ENCODE results near the gene PPIF. TPM values are rescaled to one million over a fixed set of nuclear protein-coding genes. Genes with fewer than 3 reads are reported as not detected.
A peak's percentile ranks its signal among the peaks of the same experiment; 100 is the strongest.

The PPIF gene
- polyA plus RNA-seq, 6 donors from 2014 or later = 9.5 to 16.1 (median 12.7) TPM

GRCh38 chr10:79359816-79360498, 12.7 kb downstream of the PPIF start:
- Mint-ChIP-seq H3K4me1 (peaks cover 13 to 38% (median 18%) of the 10 kb centered on the region in 3 donors), H3K36me3 (peaks cover 0 to 4% of the 10 kb centered on the region in 2 donors), H3K4me3 (no peak overlapping the region), H3K27ac (no peak overlapping the region), H3K9me3 (no peaks in the 10 kb centered on the region), H3K27me3 (peaks cover 0 to 4% (median 0%) of the 10 kb centered on the region in 3 donors)
- peak; percentile 69 to 84 for ATAC-seq (ENCODE audit: low read depth in 2 of 2)
- DNase-seq = no peak

GRCh38 chr10:79360499-79361342, 13.5 kb downstream of the PPIF start:
- DNase-seq (no peak), ATAC-seq (ENCODE audit: low read depth in 2 of 2) (no peak)
- peaks cover 0 to 4% of the 10 kb centered on the region in 2 donors for H3K36me3 Mint-ChIP-seq
- peaks cover 7 to 30% (median 14%) of the 10 kb centered on the region in 3 donors for H3K4me1 Mint-ChIP-seq
- H3K9me3 Mint-ChIP-seq = no peaks in the 10 kb centered on the region
- no peak overlapping the region for H3K27ac Mint-ChIP-seq
- no peak overlapping the region for H3K4me3 Mint-ChIP-seq
- H3K27me3 Mint-ChIP-seq = peaks cover 0 to 4% (median 0%) of the 10 kb centered on the region in 3 donors

- peaks cover 0 to 5% (median 0%) of the 10 kb centered on the region in 3 donors for H3K27me3 Mint-ChIP-seq
- no peaks in the 10 kb centered on the region for H3K9me3 Mint-ChIP-seq
- no peak for ATAC-seq (ENCODE audit: low read depth in 2 of 2)
- DNase-seq = no peak
- no peak overlapping the region for H3K4me3 Mint-ChIP-seq
- H3K4me1 Mint-ChIP-seq = peaks cover 4 to 22% (median 8%) of the 10 kb centered on the region in 3 donors
- peaks cover 0 to 4% of the 10 kb centered on the region in 2 donors for H3K36me3 Mint-ChIP-seq
- peak overlapping the region in 1 of 6 donors; percentile 1 for H3K27ac Mint-ChIP-seq
Observed at GRCh38 chr10:79361726-79362397, 14.6 kb downstream of the PPIF start.

- no peaks in the 10 kb centered on the region for H3K4me1 Mint-ChIP-seq
Observed at GRCh38 chr10:79367426-79368189, 20.3 kb downstream of the PPIF start.

GRCh38 chr10:79372871-79373270, 25.6 kb downstream of the PPIF start:
- peaks cover 0 to 4% of the 10 kb centered on the region in 2 donors for H3K36me3 Mint-ChIP-seq
- DNase-seq (no peak), ATAC-seq (ENCODE audit: low read depth in 2 of 2) (no peak)
- H3K9me3 Mint-ChIP-seq = peaks cover 0 to 19% (median 7%) of the 10 kb centered on the region in 7 donors
- H3K27me3 Mint-ChIP-seq = no peaks in the 10 kb centered on the region
- H3K4me1 Mint-ChIP-seq = peaks cover 4 to 5% (median 4%) of the 10 kb centered on the region in 3 donors
- peak overlapping the region in 1 of 6 donors; percentile 0 for H3K27ac Mint-ChIP-seq
- H3K4me3 Mint-ChIP-seq = no peak overlapping the region

More at GRCh38 chr10:79367426-79368189, 20.3 kb downstream of the PPIF start:
- ATAC-seq (ENCODE audit: low read depth in 2 of 2) (no peak), DNase-seq (no peak)
- Mint-ChIP-seq H3K4me3 (no peak overlapping the region), H3K9me3 (peaks cover 0 to 19% (median 7%) of the 10 kb centered on the region in 7 donors), H3K36me3 (peaks cover 0 to 4% of the 10 kb centered on the region in 2 donors), H3K27me3 (peaks cover 0 to 8% (median 0%) of the 10 kb centered on the region in 3 donors), H3K27ac (no peak overlapping the region)

- H3K4me3 Mint-ChIP-seq = peak overlapping the region in 1 of 8 donors; percentile 64
- peak; percentile 60 for DNase-seq
- ATAC-seq (ENCODE audit: low read depth in 2 of 2) = peak; percentile 41 to 60
- H3K27ac Mint-ChIP-seq = peak overlapping the region in 2 of 6 donors; percentile 14 to 85
- H3K4me1 Mint-ChIP-seq = peaks cover 4 to 5% (median 4%) of the 10 kb centered on the region in 3 donors
- H3K36me3 Mint-ChIP-seq = peaks cover 0 to 4% of the 10 kb centered on the region in 2 donors
- H3K27me3 Mint-ChIP-seq = no peaks in the 10 kb centered on the region
- H3K9me3 Mint-ChIP-seq = peaks cover 0 to 19% (median 7%) of the 10 kb centered on the region in 7 donors
Observed at GRCh38 chr10:79374312-79375191, 27.3 kb downstream of the PPIF start.

GRCh38 chr10:79375321-79376077, 28.2 kb downstream of the PPIF start:
- no peak overlapping the region for H3K27ac Mint-ChIP-seq
- no peak for DNase-seq

GRCh38 chr10:79376078-79376628, 28.9 kb downstream of the PPIF start:
- H3K9me3 Mint-ChIP-seq = peaks cover 0 to 7% (median 5%) of the 10 kb centered on the region in 7 donors
- DNase-seq = no peak
- H3K4me1 Mint-ChIP-seq = peaks cover 4 to 5% (median 4%) of the 10 kb centered on the region in 3 donors
- H3K4me3 Mint-ChIP-seq = no peak overlapping the region
- no peaks in the 10 kb centered on the region for H3K27me3 Mint-ChIP-seq
- no peak for ATAC-seq (ENCODE audit: low read depth in 2 of 2)
- no peaks in the 10 kb centered on the region for H3K36me3 Mint-ChIP-seq
- no peak overlapping the region for H3K27ac Mint-ChIP-seq

More at GRCh38 chr10:79375321-79376077, 28.2 kb downstream of the PPIF start:
- Mint-ChIP-seq H3K27me3 (no peaks in the 10 kb centered on the region), H3K9me3 (peaks cover 0 to 14% (median 7%) of the 10 kb centered on the region in 7 donors), H3K36me3 (no peaks in the 10 kb centered on the region), H3K4me3 (peak overlapping the region in 1 of 8 donors; percentile 48), H3K4me1 (peaks cover 4 to 5% (median 4%) of the 10 kb centered on the region in 3 donors)
- ATAC-seq (ENCODE audit: low read depth in 2 of 2) = no peak

- H3K36me3 Mint-ChIP-seq = no peaks in the 10 kb centered on the region
- H3K27ac Mint-ChIP-seq = no peak overlapping the region
- DNase-seq (no peak), ATAC-seq (ENCODE audit: low read depth in 2 of 2) (no peak)
- H3K9me3 Mint-ChIP-seq = peaks cover 0 to 2% (median 0%) of the 10 kb centered on the region in 7 donors
- peaks cover 4 to 5% (median 4%) of the 10 kb centered on the region in 3 donors for H3K4me1 Mint-ChIP-seq
- no peaks in the 10 kb centered on the region for H3K27me3 Mint-ChIP-seq
- no peak overlapping the region for H3K4me3 Mint-ChIP-seq
Observed at GRCh38 chr10:79376751-79377556, 29.7 kb downstream of the PPIF start.

GRCh38 chr10:79377557-79378382, 30.5 kb downstream of the PPIF start:
- no peaks in the 10 kb centered on the region for H3K36me3 Mint-ChIP-seq

More at GRCh38 chr10:79377557-79378382, 30.5 kb downstream of the PPIF start:
- no peaks in the 10 kb centered on the region for H3K27me3 Mint-ChIP-seq
- H3K4me3 Mint-ChIP-seq = no peak overlapping the region
- H3K27ac Mint-ChIP-seq = no peak overlapping the region
- ATAC-seq (ENCODE audit: low read depth in 2 of 2) (no peak), DNase-seq (no peak)
- peaks cover 4 to 5% (median 4%) of the 10 kb centered on the region in 3 donors for H3K4me1 Mint-ChIP-seq
- peaks cover 0 to 2% (median 0%) of the 10 kb centered on the region in 7 donors for H3K9me3 Mint-ChIP-seq

All from naive B cell (primary cell).